HG03378 (cell line): Measurements from ENCODE around the gene ARHGEF17.

Experiments
- ATAC-seq: cut with Tn5 transposase; IDR thresholded peaks from one replicate; pipeline ENCODE4 v1.9.1; 2021; ENCODE audit warnings: mild to moderate bottlenecking, moderate library complexity; ENCODE audit not compliant: unreplicated experiment

The ARHGEF17 gene

DNA sequence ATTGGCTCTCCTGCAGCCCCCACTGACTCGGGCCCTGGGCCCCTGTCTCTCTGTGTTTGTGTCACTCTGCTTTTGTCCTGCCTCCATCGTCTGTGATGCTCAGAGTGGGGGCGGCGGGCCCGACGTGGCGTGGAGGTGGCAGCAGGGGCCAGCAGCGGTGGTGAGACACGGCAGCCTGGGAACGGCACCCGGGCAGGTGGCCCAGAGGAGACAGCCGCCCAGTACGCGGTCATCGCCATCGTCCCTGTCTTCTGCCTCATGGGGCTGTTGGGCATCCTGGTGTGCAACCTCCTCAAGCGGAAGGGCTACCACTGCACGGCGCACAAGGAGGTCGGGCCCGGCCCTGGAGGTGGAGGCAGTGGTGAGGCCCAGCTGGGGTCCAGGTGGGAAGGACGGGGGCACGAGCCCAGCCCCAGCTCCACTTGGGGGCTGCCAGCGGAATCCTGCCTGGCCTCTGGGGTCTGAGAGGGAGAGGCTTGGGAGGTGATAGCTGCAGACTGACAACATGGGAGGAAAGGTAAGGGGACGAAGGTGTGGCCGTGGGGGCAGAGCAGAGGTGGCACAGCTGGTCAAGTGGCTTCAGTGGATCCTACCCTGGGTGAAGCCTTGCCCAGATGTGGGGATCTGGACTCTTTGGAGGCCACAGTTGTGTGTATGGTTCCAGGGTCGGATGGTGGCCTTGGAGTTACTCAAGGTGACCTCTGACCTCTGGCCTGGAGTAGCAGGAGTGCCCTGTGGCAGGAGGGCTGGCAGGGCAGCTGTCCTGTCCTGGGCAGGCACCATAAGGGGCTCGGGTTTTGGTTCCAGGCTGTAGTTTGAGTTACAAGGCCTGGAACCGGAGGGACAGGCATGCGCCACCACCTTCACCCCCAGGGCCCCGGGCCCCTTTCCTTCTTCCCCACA lies 84.3 kb downstream of the ARHGEF17 start:
- no peak for ATAC-seq

DNA sequence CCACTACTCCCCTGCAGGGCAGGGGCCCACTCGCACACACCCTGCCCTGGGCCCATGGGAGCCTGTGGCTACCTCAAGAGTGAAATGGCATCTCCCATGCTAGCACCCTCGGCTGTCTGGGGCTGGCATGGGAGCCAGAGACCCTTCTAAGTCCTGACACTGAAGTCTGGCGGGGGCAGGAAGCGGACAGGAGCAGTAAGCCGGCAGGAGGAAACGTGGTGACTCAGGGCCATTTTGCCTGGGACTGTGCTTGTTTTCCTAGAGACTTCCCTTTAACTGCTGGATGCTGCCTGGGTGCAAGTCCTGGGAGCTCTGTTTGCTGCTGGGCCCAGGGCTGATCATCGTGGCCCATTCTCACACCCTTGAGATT lies 84.9 kb downstream of the ARHGEF17 start:
- ATAC-seq: no peak

DNA sequence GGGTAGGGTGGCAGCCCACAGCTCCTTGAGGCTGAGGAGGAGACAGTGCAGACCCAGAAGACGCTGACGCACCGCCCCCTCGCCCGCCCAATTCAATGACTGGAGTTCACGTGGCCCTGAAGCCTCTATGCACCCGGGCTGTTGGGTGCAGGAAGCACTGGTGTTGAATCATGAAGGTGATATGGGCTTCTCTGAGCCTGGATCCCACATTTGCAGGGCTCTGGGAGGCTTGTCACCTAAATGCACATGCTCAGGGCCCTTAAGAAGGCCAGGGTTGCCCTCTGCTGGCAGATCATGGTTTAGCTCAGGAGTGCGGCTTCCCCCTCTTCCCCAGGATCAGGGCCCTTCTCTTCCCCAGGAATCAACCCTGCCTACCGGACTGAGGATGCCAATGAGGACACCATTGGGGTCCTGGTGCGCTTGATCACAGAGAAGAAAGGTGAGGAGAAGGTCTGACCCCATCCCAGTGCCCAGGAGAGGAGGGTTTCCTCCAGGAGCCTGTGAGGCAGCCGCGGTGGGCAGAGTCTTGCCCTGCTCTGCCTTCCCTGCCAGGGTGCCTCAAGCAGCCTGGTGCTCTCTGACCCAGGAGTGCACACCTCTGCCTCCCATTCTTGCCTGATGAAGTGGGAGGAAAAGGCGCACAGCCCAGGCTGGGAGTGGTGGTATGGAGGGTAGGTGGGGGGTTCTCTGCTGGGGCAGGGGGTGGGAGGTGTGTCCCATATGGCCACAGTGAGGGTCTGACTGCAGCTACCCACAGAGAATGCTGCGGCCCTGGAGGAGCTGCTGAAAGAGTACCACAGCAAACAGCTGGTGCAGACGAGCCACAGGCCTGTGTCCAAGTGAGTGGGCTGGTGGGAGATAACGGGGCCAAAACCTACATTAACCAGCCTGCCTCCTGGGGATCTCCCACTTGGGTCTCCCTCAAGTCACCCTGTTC lies 85.7 kb downstream of the ARHGEF17 start:
- no peak for ATAC-seq

GRCh38 chr11:73394416-73395296 lies 86.6 kb downstream of the ARHGEF17 start:
- ATAC-seq: no peak

DNA sequence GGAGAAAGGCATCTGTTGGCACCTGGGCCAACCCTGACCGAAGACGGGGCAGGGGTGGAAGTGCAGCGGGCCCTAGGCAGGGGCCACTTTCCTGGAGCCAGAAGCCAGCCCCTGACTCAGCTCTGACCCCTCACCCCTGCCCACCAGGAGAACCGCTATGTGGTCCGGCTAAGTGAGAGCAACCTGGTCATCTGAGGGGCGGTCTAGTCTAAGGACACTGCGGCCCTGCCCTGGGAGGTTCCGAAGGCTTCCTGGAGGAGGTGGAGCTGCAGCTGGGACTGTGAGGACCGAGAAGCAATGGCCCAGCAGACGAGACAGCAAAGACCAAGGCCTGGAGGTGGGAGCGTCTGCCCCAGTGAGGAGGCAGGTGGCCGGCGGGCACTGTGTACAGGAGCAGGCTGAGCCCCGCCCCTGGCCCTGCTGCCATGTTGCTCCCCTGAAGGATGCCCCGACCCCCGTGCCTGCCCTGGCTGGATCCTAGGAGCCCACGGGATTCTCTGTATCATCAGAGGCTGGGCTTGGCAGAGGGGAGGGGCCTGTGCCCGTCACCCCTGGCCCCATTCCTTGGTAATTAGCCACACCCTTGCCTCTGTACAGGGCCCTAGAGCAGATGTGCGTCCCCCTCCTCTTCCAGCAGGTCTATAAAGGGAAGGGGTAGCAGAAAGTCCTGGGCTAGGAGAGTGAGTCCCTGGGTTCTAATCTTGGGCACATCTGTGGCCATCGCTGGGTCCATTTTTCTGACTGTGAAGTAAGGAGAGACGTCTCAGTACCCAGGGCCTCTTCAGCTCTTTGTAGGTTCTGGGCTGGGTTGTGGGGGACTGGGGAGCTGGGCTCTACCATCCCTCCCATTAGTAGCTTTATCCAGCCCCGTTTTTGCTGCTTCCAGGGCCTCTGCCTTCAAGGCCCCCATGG lies 87.5 kb downstream of the ARHGEF17 start:
- no peak for ATAC-seq

DNA sequence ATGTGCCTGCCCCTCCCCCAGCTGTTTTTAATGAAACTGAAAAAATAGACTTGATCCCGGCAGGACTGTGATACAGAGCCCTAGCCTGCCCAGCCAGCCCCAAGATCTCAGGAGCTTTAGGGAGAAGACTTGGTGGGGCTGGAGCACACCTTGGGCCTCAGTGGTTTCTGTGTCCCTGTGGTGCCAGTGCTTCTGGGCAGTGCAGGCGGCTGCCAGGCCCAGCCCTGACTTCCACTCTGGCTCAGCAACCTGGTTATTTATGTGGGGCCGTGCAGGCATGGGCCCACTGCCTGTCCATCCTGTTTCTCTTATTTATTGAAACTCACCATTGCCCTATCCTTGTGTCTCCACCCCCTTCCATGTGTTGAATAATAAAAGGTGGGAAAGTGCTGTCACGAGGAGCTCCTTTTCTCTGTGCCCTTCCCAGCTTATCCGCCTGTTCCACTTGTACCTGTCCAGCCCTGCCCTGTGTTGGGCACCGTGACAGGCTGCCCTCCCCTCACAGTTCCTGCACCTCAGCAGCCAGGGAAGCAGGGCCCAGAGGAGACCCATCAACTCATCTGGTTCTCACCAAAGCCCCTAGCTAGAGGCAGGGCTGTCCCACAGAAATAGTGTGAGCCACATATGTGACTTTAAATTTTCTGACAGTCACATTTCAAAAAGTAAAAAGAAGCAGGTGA lies 88.3 kb downstream of the ARHGEF17 start:
- no peak for ATAC-seq

DNA sequence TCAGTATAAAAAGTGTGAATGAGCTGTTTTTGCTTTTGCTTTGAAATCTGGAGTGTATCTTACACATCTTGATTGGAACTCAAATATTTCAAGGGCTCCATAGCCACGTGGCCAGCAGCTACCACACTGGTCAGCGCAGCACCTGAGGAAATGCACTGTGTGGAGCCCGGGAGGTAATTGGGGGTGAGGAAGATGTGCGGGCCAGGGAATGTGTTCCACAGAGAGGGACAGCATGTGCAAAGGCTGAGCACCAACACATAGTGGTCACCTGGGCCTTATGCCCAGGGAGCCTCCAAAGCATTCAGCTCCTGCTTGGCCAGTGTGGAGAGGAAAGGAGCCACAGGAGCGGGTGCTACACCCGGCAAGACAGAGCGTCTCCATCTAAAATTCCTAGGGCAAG lies 88.9 kb downstream of the ARHGEF17 start:
- no peak for ATAC-seq

DNA sequence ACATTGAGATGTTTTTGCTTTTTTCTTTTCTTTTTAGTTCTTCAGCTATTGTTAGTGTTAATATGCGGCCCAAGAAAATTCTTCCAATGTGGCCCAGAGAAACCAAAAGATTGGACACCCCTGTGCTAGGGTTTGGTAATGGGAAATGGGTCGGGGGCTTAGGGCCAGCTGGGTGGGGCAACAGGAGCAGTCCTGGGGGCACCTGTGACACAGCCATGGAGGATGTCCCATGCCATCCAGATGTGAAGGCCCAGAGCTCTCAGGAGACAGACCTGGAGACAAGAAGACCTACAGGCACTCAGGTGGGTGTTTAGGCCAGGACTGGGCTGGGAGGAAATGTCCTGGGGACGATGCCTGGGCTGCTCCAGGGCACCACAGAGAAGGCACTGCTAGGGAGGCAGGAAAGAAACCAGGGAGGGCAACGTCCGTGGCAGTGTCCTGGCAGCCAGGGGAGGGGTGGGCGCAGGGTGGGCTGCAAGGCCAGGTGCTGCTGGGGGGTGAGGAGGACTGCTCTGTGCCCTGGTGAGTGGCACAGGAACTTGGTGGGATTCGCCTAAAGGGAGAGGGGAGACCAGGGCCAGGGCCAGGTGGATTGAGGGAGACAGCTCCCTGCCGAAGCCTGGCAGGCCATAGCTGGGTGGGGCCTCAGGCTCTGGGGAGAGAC lies 89.5 kb downstream of the ARHGEF17 start:
- ATAC-seq: no peak

DNA sequence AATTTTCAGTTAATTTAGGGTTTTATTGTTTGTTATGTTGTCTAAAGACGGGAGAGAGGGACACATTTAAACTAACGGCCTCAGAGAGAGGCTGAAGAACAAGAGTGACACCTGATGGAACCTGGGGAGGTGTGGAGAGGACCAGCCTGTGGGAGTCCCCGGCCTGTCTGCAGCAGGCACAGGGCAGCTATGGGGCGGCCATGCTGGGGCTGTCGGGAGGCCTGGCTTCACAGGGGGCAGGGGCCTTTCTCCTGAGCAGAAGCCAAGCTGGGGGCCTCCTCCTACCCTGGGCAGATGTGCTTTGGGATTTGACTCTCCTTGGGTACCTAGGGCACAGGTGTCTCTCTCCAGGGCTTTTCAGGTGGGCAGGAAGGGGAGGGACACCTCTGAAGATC lies 90.1 kb downstream of the ARHGEF17 start:
- no peak for ATAC-seq

DNA sequence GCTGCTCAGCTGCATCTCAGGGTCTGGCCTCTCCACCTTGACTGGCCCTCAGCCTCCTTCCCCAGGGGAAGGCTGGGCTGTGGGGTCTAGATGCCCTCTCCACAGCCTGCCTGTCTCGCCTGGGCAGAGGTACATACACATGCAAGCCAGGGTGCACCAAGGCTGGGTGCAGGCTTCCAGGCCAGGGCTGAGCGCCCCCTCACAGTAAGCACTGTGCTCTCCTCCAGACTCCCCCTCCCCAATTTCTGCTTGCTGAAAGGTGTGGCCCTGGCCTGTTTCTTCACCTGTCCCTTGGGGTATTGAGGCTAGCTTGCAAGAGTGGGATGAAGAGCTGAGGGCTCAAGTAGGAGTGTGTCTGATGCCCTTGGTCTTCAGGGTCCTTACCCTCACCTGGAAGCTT lies 90.6 kb downstream of the ARHGEF17 start:
- no peak for ATAC-seq

DNA sequence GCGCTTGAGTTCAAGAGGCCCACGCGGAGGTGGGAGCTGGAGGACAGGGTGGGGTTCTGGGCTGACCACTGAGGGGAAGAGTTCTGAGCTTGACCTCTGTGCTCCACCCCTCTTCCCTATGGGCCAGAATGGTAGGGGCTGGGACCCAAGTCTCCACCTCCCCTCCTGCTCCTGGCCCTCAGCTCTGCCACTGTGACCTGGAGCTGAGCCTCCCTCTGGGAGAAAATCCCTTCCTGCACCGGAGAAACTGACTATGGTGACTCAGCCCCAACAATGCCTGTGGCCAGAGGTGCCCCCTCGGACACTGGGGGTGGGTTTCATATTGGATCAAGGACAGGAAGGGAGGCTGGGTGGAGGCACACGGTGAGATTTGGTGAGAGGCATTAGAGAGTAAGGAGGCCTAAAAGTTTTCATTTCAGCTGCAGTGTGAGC lies 91.1 kb downstream of the ARHGEF17 start:
- no peak for ATAC-seq

GRCh38 chr11:73399636-73400035 lies 91.6 kb downstream of the ARHGEF17 start:
- no peak for ATAC-seq

DNA sequence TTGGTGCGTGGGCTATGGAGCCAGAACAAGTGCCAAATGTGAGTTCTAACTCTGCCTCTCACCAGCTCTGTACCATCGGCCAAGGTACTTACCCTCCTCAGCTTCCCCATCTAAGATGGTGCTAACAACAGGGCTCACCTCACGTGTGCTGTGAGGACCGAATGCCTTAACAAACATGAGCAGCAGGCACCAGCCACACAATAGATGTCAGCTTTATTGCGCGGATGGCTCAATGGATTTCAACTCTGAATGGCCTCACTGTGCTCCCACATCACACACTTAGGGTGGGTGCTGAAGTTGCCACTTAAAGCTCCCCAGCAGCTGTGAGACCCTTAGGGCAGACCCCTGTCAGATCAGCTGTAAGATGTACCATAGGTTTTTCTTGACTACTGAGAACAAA lies 92.2 kb downstream of the ARHGEF17 start:
- ATAC-seq: no peak

- no peak for ATAC-seq
Observed at GRCh38 chr11:73401217-73401923, 93.3 kb downstream of the ARHGEF17 start.

DNA sequence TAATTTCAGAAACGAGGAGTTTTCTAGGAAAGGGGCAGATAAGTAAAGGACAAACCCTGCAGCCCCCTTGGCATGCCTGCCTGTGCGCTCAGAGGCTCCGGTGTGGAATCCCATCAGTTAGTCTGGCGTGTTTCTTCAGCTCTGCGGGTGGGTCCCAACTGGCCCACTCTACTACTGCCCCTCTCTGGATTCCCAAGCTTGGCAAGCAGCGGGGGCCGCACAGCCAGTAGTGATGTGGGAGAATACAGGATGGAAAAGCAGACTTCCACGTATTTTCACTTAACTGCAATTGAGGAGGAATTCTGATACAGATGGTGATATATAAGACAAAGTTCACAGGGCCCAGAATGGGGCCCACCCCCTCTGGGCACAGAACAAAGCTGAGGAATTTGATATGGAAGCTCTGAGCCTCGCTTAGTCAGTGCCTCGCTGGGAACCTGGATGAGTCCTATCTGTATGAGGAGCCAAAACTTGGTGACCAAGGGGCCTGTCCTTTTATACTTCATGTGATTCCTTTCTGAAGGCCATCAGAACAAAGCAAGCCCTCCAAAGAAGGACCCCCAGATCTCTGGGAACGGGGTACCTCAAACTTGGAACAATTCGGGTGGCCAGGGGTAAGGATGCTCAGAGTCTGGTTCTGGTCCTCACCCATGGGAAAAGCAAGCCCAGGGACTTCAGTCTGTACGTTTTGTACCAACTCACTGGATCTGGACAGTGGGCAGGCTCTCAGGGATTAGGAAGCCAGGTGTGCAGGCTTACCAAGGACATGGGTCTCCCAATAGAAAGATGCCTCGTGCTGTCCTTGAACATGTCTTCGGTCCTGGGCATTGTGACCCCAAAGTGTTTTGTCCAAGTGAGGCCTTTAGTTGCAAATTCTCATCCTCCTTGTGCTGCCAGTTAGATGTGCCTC lies 94.1 kb downstream of the ARHGEF17 start:
- no peak for ATAC-seq

GRCh38 chr11:73402834-73403185 lies 94.7 kb downstream of the ARHGEF17 start:
- ATAC-seq: no peak

DNA sequence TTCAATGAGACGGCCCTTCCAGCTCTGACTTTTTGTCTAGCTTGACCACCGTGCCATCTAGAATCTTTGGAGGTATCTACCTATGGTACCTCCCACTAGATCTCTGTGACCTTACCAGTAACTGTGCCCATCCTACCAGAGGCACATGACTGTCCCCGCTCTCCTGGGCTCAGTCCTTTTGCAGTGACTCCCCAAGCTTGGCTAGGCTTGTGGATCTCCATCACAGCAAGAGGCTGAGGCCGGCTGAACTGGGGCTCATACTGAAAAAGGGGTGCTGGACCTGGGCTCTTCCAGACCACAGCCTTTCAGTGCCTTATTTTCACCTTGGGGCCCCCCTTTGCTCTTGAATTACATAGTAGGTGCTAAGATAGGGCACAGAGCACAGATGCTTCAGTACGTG lies 95.5 kb downstream of the ARHGEF17 start:
- ATAC-seq: no peak
